ENCODE results near the gene METRN. TPM values are rescaled to one million over a fixed set of nuclear protein-coding genes. Genes with fewer than 3 reads are reported as not detected.
A peak's percentile ranks its signal among the peaks of the same experiment; 100 is the strongest.

Gene METRN
- total RNA-seq, 1 donor from 2014 or later, result 18.3 TPM

DNA sequence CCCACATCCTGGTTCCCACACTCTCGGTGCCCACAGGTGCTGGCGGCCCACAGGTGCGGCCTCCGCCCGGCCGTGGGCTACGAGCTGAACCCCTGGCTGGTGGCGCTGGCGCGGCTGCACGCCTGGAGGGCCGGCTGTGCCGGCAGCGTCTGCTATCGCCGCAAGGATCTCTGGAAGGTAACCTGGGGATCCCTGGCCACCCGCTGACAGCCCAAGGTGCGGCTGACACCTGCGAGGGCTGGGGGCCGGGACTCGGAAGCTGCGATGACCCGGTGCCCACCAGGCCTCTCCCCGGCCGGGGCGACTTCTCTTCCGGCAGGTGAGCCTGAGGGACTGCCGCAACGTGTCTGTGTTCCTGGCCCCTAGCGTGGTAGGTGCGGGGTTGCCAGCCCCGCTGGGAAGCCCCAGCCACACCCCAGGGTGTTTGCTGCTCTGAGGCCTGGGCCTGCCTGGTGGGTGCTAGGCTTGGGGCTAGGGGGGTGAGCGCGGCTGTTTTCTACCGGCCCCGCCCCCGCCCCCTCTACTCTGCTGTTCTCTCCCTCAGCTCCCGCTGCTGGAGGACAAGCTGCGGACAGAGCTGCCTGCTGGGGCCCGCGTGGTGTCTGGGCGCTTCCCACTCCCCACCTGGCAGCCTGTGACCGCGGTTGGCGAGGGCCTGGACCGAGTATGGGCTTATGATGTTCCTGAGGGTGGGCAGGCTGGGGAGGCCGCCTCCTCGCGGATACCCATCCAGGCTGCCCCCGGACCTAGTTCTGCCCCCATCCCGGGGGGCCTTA is 7.0 kb downstream of the METRN start:
- Histone ChIP-seq H3K27me3 (ENCODE audit: control insufficient read depth in 3 of 3, insufficient read depth in 3 of 3, low read length in 3 of 3) (peaks cover 15 to 22% (median 16%) of the 10 kb centered on the region in 3 donors), H3K4me1 (ENCODE audit: control insufficient read depth in 3 of 3, insufficient read depth in 3 of 3, low read length in 3 of 3) (peaks cover 26 to 33% (median 29%) of the 10 kb centered on the region in 3 donors), H3K27ac (ENCODE audit: low read depth, low read length) (no peak overlapping the region), H3K36me3 (ENCODE audit: control insufficient read depth in 3 of 3, insufficient read depth in 3 of 3, low read length in 3 of 3) (peaks cover 0 to 2% (median 2%) of the 10 kb centered on the region in 3 donors), H3K9ac (ENCODE audit: low read depth in 1 of 3, low read length in 3 of 3) (peak overlapping the region in 2 of 3 donors; percentile 88 to 97), H3K4me3 (ENCODE audit: low read length in 3 of 3) (peak overlapping the region; percentile 30 to 89 (median 88)), H3K9me3 (ENCODE audit: control insufficient read depth in 3 of 3, low read length in 3 of 3) (no peaks in the 10 kb centered on the region)

DNA sequence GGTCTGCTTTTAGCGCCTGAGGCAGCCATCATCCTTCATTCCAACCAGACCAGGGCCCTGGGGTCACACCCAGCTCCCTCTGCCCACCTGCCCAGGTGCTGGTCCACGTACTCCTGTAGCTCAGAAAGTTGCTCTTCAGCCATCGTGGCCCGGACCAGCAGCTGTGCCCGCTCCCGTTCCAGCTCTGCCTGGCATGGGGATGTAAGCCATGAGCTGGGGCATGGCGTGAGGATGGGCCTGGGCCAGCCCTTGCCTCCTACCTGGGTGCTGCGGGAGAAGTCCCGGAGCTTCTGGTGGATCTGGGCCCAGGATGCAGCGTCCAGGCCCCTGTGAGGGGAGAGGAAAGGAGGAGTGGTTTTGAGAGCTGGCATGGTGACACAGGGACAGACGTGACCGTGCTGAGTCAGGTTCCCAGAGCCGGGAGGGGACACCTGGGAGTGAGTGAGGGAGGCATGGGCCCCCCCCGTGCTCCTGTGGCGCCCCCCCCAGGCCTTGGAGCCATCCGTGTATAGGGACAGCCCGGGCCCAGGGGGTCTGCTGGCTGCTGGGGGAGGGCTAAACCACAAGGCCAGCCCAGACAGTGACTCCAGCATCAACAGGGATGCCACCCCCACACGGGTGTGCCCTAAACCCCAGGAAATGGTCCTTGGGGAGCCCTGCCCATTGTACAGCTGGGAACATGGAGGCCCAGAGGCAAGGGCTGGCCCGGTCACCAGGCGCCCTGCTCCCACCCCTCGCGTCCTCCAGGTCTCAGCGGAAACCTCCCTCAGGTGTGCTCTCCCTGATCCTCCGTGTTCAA is 8.1 kb downstream of the METRN start:
- Histone ChIP-seq H3K9ac (ENCODE audit: low read depth in 1 of 3, low read length in 3 of 3) (no peak overlapping the region), H3K27ac (ENCODE audit: low read depth, low read length) (no peak overlapping the region), H3K4me3 (ENCODE audit: low read length in 3 of 3) (no peak overlapping the region), H3K27me3 (ENCODE audit: control insufficient read depth in 3 of 3, insufficient read depth in 3 of 3, low read length in 3 of 3) (peaks cover 22 to 29% (median 23%) of the 10 kb centered on the region in 3 donors), H3K9me3 (ENCODE audit: control insufficient read depth in 3 of 3, low read length in 3 of 3) (no peaks in the 10 kb centered on the region), H3K36me3 (ENCODE audit: control insufficient read depth in 3 of 3, insufficient read depth in 3 of 3, low read length in 3 of 3) (peaks cover 0 to 2% (median 2%) of the 10 kb centered on the region in 3 donors), H3K4me1 (ENCODE audit: control insufficient read depth in 3 of 3, insufficient read depth in 3 of 3, low read length in 3 of 3) (peaks cover 34 to 40% (median 36%) of the 10 kb centered on the region in 3 donors)

DNA sequence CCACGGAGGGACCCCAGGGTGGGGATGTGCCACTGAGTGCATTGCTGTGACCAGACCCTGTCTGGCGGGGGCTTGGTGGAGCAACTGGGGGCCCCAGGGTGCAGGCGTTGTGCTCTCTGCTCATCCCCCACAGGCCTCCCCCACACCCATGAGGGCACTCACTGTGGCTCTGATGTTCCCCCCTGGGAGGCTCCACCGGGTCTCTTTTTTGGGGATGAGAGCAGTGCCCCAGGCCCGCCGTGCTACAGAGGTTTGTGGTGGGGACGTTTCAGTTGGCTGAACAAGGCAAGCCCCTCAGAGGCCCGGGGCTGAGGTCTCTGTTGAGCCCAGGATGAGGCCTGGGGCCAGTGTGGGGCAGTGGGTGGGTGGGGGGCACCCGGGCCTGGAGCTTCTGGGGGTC is 8.8 kb downstream of the METRN start:
- Histone ChIP-seq H3K36me3 (ENCODE audit: control insufficient read depth in 3 of 3, insufficient read depth in 3 of 3, low read length in 3 of 3) (peaks cover 0 to 2% (median under 1%) of the 10 kb centered on the region in 3 donors), H3K9me3 (ENCODE audit: control insufficient read depth in 3 of 3, low read length in 3 of 3) (no peaks in the 10 kb centered on the region), H3K9ac (ENCODE audit: low read depth in 1 of 3, low read length in 3 of 3) (no peak overlapping the region), H3K27ac (ENCODE audit: low read depth, low read length) (no peak overlapping the region), H3K27me3 (ENCODE audit: control insufficient read depth in 3 of 3, insufficient read depth in 3 of 3, low read length in 3 of 3) (peaks cover 22 to 33% (median 23%) of the 10 kb centered on the region in 3 donors), H3K4me3 (ENCODE audit: low read length in 3 of 3) (no peak overlapping the region), H3K4me1 (ENCODE audit: control insufficient read depth in 3 of 3, insufficient read depth in 3 of 3, low read length in 3 of 3) (peaks cover 36 to 43% (median 37%) of the 10 kb centered on the region in 3 donors)

DNA sequence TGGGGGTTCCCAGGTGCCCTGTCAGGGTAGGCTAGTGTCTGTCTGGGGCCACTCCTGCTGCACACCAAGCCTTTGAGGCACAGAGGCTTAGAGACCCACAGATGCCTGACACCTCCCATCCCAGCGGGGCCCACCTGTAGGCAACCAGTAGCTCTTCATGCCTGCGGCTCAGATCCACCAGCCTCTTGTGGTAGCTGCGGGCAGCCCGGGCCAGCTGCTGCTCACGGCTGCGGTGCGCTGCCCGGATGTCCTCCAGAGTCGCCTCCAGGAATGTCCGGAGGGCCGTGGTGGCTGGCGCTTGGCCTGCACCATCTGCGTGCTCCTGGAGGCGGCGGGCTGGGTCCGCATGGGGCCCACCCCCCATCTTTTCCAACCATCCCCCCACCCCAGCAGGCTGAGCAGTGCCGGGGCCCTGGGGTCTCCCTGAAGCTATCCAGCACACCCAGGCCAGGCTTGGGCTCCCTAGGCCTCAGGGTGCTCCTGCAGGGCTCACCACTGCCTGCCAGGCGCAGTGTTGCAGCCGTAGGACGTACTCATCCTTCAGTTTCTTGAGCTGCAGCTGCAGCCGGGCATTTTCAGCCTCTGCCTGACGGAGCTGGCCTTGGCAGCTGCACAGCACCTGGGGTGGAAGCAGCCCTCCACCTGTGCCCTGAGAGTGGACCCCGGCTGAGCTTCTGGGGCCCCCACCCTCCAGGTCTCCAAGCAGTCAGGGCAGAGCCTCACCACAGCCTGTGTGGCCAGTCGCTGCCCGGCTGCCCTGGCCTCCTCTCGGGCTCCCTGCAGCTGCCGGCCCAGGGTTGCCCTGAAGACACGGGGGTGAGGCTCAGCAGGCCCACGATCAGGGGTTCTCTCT is 9.5 kb downstream of the METRN start:
- Histone ChIP-seq H3K27me3 (ENCODE audit: control insufficient read depth in 3 of 3, insufficient read depth in 3 of 3, low read length in 3 of 3) (peaks cover 22 to 39% (median 23%) of the 10 kb centered on the region in 3 donors), H3K9ac (ENCODE audit: low read depth in 1 of 3, low read length in 3 of 3) (no peak overlapping the region), H3K36me3 (ENCODE audit: control insufficient read depth in 3 of 3, insufficient read depth in 3 of 3, low read length in 3 of 3) (peaks cover 0 to 2% (median 0%) of the 10 kb centered on the region in 3 donors), H3K9me3 (ENCODE audit: control insufficient read depth in 3 of 3, low read length in 3 of 3) (no peaks in the 10 kb centered on the region), H3K4me3 (ENCODE audit: low read length in 3 of 3) (no peak overlapping the region), H3K27ac (ENCODE audit: low read depth, low read length) (no peak overlapping the region), H3K4me1 (ENCODE audit: control insufficient read depth in 3 of 3, insufficient read depth in 3 of 3, low read length in 3 of 3) (peaks cover 31 to 38% (median 33%) of the 10 kb centered on the region in 3 donors)

DNA sequence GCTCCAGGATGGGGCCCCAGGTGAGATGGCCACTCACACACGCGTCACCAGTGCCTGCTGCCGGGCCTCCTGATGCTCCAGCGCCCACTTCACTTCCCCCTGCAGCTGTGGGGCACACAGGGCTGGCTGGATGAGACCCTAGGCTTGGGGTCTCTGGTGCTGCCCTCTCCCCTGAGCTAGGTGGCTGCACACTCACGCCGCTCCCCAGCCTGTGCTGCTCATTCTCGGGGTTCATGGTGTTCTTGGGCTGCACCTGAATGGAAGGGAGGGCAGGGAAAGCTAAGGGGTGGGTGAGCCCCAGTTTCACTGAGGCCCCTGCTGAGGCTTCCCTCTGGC is 10.1 kb downstream of the METRN start:
- Histone ChIP-seq H3K9me3 (ENCODE audit: control insufficient read depth in 3 of 3, low read length in 3 of 3) (no peaks in the 10 kb centered on the region), H3K4me3 (ENCODE audit: low read length in 3 of 3) (no peak overlapping the region), H3K27me3 (ENCODE audit: control insufficient read depth in 3 of 3, insufficient read depth in 3 of 3, low read length in 3 of 3) (peaks cover 22 to 39% (median 23%) of the 10 kb centered on the region in 3 donors), H3K9ac (ENCODE audit: low read depth in 1 of 3, low read length in 3 of 3) (no peak overlapping the region), H3K27ac (ENCODE audit: low read depth, low read length) (no peak overlapping the region), H3K4me1 (ENCODE audit: control insufficient read depth in 3 of 3, insufficient read depth in 3 of 3, low read length in 3 of 3) (peaks cover 27 to 32% (median 28%) of the 10 kb centered on the region in 3 donors), H3K36me3 (ENCODE audit: control insufficient read depth in 3 of 3, insufficient read depth in 3 of 3, low read length in 3 of 3) (peaks cover 0 to 3% (median 0%) of the 10 kb centered on the region in 3 donors)

DNA sequence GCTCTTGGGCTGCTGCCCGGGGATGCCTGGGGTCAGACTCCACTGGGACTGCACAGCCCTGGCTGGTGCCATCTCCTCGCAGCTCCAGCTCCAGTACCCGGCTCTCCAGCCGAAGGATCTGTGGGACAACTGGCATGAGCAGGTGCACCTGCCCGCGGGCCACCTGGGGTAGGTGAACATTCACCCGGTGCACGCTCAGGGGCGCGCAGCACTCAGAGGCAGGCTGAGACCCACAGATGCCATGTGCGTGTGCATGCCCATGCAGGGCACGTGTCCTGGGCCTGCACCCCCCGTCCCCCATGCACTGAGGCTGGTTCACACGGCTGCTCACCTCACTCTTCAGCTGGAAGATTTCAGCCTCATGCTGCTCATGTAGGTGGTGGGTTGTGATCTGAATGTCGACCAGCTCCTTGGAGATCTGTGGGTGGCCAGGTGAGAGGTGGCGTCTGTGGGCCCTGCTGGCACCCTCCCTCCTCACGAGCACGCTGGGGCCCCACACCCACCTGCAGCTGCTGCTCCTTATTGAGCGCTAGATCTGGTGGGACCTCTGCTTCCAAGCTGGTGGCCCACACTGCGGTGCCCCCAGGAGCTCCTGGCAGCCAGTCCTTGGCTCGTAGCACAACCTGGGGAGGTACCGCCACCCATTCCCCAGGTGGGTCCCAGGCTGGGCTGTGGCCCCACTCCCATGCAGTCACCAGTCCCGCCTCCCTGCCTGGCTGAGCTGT is 10.7 kb downstream of the METRN start:
- Histone ChIP-seq H3K36me3 (ENCODE audit: control insufficient read depth in 3 of 3, insufficient read depth in 3 of 3, low read length in 3 of 3) (peaks cover 0 to 3% (median under 1%) of the 10 kb centered on the region in 3 donors), H3K9ac (ENCODE audit: low read depth in 1 of 3, low read length in 3 of 3) (no peak overlapping the region)

DNA sequence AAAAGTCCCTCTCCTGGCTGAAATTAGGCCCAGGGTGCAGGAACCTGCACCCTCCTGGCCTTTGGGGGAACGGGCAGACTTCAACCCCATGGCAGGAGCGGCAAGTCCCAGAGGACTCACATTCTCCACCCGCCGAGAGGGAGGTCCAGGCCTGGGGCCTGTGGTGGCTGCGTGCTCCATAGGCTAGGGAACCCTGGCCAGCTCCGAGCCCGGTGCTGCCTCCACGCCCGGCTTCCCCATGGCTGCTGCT is 11.2 kb downstream of the METRN start:
- Histone ChIP-seq H3K9ac (ENCODE audit: low read depth in 1 of 3, low read length in 3 of 3) (no peak overlapping the region), H3K9me3 (ENCODE audit: control insufficient read depth in 3 of 3, low read length in 3 of 3) (no peaks in the 10 kb centered on the region), H3K27ac (ENCODE audit: low read depth, low read length) (no peak overlapping the region), H3K4me1 (ENCODE audit: control insufficient read depth in 3 of 3, insufficient read depth in 3 of 3, low read length in 3 of 3) (peaks cover 22 to 24% (median 23%) of the 10 kb centered on the region in 3 donors), H3K36me3 (ENCODE audit: control insufficient read depth in 3 of 3, insufficient read depth in 3 of 3, low read length in 3 of 3) (peaks cover 0 to 4% (median 2%) of the 10 kb centered on the region in 3 donors), H3K4me3 (ENCODE audit: low read length in 3 of 3) (no peak overlapping the region), H3K27me3 (ENCODE audit: control insufficient read depth in 3 of 3, insufficient read depth in 3 of 3, low read length in 3 of 3) (peaks cover 22 to 39% (median 23%) of the 10 kb centered on the region in 3 donors)

More for the DNA sequence above, 10.7 kb downstream of the METRN start:
- Histone ChIP-seq H3K27ac (ENCODE audit: low read depth, low read length) (no peak overlapping the region), H3K4me3 (ENCODE audit: low read length in 3 of 3) (no peak overlapping the region), H3K4me1 (ENCODE audit: control insufficient read depth in 3 of 3, insufficient read depth in 3 of 3, low read length in 3 of 3) (peaks cover 22 to 26% (median 23%) of the 10 kb centered on the region in 3 donors), H3K9me3 (ENCODE audit: control insufficient read depth in 3 of 3, low read length in 3 of 3) (no peaks in the 10 kb centered on the region), H3K27me3 (ENCODE audit: control insufficient read depth in 3 of 3, insufficient read depth in 3 of 3, low read length in 3 of 3) (peaks cover 22 to 39% (median 23%) of the 10 kb centered on the region in 3 donors)

DNA sequence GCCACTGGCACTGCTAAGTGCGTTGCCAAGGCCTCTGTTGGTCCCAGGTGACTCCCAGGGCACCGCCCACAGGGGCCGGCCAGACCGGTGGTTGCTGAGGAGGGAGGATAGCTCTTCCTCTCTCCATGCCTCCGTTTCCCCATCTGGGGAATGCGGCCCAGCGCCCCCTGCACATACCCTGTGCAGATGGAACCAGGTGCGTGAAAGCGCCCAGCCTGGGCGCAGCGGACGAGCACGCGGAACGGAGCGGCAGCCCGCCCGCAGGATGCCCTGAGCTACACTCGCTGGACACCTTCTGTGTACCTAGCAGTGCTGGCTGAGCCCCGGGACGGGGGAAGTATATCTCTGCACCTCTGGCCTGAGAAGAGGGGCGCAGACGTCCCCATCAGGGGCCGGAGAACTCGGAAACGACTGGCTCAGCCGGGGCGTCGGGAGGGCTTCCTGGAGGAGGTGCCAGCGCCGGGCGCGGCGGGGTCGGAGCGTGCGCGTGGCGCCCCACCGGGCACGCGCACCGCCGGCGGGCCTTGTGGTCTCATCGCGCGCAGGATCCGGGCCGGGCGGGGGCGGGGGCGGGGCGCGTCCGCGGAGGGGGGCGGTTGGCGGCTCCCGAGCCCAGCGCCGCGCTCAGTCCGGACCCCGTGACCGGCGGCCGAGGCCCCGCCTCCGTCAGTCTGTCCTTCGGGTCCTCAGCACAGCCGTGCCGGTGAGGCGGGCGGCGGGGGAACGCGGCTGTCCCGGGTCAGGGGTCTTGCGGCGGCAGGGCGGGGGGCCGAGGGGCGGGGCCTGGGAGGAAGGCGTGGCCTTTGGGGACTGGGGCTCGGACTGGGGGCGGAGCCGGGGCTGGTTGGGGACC is 11.7 kb downstream of the METRN start, which contains the start of the genes CCDC78 and HAGHL:
CCDC78 (minus strand) TSS at position 6 of the 853 bp plus-strand sequence. CDS start 76 bp downstream, outside the sequence.
HAGHL (plus strand) TSS at position 669 of the 853 bp plus-strand sequence. CDS start 404 bp downstream, outside the sequence.
- peak within 1 kb of the TSS in 1 of 3 donors; percentile 40 for H3K9ac ChIP-seq (ENCODE audit: low read depth in 1 of 3, low read length in 3 of 3)
- H3K27me3 ChIP-seq (ENCODE audit: control insufficient read depth in 3 of 3, insufficient read depth in 3 of 3, low read length in 3 of 3), result peaks cover 22 to 39% (median 23%) of the 10 kb centered on the region in 3 donors
- H3K27ac ChIP-seq (ENCODE audit: low read depth, low read length), result no peak within 1 kb of the TSS
- peaks cover 0 to 8% (median 4%) of the 10 kb centered on the region in 3 donors for H3K36me3 ChIP-seq (ENCODE audit: control insufficient read depth in 3 of 3, insufficient read depth in 3 of 3, low read length in 3 of 3)
- H3K4me3 ChIP-seq (ENCODE audit: low read length in 3 of 3), result peak within 1 kb of the TSS; percentile 23 to 54 (median 45)
- H3K4me1 ChIP-seq (ENCODE audit: control insufficient read depth in 3 of 3, insufficient read depth in 3 of 3, low read length in 3 of 3), result peaks cover 19 to 20% (median 19%) of the 10 kb centered on the region in 3 donors
- H3K9me3 ChIP-seq (ENCODE audit: control insufficient read depth in 3 of 3, low read length in 3 of 3), result no peaks in the 10 kb centered on the region

All from skeletal muscle tissue (tissue), 4 donors.